ENCODE data around the gene TMPRSS4. TPM values are rescaled to one million over a fixed set of nuclear protein-coding genes. Genes with fewer than 3 reads are reported as not detected.
"Not testable (repeated sequence)": the region's sequence is repeated elsewhere in the genome, so short reads cannot be mapped to it uniquely, and the experiment has no call there.

Gene TMPRSS4
- total RNA-seq, 6 experiments from 2014 or later, result 0.35 to 0.51 TPM; not detected in 4

DNA sequence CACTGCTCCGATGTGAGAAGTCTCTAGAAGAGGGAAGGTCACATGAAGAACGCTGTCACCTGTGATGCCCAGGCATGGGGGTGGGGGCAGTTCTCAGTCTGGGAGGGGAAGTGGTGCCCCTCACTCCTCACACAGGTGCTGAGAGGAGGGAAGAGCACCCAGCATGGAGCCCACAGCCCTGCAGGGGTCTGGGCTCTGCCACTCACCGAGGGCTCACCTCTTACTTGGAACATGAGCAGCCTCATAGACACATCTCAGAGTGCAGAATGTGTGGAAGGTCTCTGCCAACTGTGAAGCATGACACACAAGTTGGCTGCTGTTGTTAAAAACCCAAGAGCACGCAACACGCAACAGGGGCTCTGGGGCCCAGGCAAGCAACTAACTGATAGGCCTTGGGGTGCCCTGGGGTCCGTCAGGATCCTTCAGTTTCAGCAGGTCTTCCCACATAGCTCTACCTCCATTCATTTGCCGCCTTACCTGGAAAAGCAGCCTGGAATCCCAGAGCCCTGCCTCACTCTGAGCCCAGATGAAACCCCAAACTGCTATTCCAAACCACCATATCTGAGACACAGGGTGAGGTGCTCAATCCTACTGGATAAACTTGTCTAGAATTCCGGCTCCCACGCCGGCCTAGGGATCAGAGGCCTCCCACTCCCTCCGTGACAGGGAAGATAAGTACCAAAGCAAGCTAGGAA lies 17.5 kb upstream of the TMPRSS4 start:
- 72% methylated on average over 2 of the region's 11 CpGs for WGBS (ENCODE audit: insufficient coverage, low coverage, low lambda C conversion rate, missing lambda C conversion rate)
- intact Hi-C loops (cut with DNase I), result no loop called here
- Histone ChIP-seq H3K27ac (no peak overlapping the region), H3K9me3 (no peaks in the 10 kb centered on the region), H3K36me3 (no peaks in the 10 kb centered on the region), H3K4me1 (no peaks in the 10 kb centered on the region), H3K27me3 (no peaks in the 10 kb centered on the region), H3K4me3 (no peak overlapping the region)
- TF ChIP-seq, protein P1, sequence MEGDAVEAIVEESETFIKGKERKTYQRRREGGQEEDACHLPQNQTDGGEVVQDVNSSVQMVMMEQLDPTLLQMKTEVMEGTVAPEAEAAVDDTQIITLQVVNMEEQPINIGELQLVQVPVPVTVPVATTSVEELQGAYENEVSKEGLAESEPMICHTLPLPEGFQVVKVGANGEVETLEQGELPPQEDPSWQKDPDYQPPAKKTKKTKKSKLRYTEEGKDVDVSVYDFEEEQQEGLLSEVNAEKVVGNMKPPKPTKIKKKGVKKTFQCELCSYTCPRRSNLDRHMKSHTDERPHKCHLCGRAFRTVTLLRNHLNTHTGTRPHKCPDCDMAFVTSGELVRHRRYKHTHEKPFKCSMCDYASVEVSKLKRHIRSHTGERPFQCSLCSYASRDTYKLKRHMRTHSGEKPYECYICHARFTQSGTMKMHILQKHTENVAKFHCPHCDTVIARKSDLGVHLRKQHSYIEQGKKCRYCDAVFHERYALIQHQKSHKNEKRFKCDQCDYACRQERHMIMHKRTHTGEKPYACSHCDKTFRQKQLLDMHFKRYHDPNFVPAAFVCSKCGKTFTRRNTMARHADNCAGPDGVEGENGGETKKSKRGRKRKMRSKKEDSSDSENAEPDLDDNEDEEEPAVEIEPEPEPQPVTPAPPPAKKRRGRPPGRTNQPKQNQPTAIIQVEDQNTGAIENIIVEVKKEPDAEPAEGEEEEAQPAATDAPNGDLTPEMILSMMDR (IDR thresholded peaks at IDR 0.05), result no peak
- no peak for TF ChIP-seq POLR2A (IDR thresholded peaks at IDR 0.05)
- DNase-seq (no peak), ATAC-seq (peak in 1 of 4 donors; percentile 17)

DNA sequence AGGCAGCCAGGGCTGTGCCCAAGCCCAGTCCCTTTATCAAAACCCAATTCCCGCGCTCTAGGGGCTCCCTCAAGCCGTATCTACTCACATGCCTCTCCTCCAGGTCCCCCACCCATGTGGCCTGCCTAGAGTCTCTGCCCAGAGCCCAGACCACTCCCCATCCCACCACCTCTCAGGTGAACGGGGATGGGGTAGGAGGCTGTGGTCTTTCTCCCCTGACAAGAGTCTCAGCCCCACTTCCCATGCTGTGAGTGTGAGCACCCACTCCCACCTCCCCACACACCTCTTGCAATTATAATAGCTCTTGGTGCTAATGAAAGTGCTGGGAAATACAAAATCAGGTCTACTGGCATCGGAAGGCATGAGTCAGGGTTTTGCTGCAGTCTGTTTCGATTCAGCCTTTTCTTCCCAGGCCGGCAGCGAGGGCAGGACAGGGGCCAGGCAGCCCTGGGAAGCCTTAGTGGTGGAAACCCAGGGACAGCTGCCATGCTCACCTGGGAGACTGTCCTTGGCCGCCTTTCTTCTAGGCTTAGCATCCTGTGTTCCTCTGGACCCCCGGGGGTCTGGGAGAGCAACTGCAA lies 16.7 kb upstream of the TMPRSS4 start:
- no peak for DNase-seq
- Histone ChIP-seq H3K36me3 (no peaks in the 10 kb centered on the region), H3K27me3 (no peaks in the 10 kb centered on the region), H3K9me3 (no peaks in the 10 kb centered on the region), H3K4me3 (no peak overlapping the region), H3K27ac (no peak overlapping the region), H3K4me1 (no peaks in the 10 kb centered on the region)
- peak in 1 of 4 donors; percentile 24 for ATAC-seq
- 88% methylated on average over 6 of the region's 10 CpGs for WGBS (ENCODE audit: insufficient coverage, low coverage, low lambda C conversion rate, missing lambda C conversion rate)
- intact Hi-C loops (cut with DNase I), result no loop called here
- TF ChIP-seq, protein P1 (IDR thresholded peaks at IDR 0.05), result no peak
- no peak for TF ChIP-seq POLR2A (IDR thresholded peaks at IDR 0.05)

DNA sequence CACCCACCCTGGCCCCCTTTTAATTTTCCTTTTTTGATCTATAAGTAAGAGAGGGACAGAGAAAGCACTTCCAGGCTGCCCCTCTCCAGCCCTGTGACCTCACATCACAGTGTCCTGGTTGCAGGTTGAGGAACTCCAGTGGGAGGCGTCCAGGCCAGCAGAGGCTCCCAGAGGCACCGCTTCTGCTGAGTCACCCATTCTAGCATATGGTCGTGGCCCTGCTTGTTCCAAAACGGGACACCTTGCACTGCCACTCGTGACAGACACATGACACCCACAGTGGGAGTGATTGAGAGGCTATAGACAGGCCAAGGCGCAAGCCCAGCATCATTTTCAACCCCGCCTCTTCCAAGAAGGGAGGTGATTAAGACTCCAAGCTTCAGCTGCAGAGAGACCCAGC lies 16.0 kb upstream of the TMPRSS4 start:
- DNase-seq (no peak), ATAC-seq (peak; percentile 28 to 63 (median 31))
- intact Hi-C loops (cut with DNase I), result no loop called here
- Histone ChIP-seq H3K27ac (no peak overlapping the region), H3K4me1 (no peaks in the 10 kb centered on the region), H3K27me3 (no peaks in the 10 kb centered on the region), H3K4me3 (no peak overlapping the region), H3K36me3 (no peaks in the 10 kb centered on the region), H3K9me3 (no peaks in the 10 kb centered on the region)
- no CpG with 5 or more reads among the region's 7 CpGs for WGBS (ENCODE audit: insufficient coverage, low coverage, low lambda C conversion rate, missing lambda C conversion rate)
- no peak for TF ChIP-seq POLR2A (IDR thresholded peaks at IDR 0.05)
- TF ChIP-seq, protein P1 (IDR thresholded peaks at IDR 0.05), result no peak

DNA sequence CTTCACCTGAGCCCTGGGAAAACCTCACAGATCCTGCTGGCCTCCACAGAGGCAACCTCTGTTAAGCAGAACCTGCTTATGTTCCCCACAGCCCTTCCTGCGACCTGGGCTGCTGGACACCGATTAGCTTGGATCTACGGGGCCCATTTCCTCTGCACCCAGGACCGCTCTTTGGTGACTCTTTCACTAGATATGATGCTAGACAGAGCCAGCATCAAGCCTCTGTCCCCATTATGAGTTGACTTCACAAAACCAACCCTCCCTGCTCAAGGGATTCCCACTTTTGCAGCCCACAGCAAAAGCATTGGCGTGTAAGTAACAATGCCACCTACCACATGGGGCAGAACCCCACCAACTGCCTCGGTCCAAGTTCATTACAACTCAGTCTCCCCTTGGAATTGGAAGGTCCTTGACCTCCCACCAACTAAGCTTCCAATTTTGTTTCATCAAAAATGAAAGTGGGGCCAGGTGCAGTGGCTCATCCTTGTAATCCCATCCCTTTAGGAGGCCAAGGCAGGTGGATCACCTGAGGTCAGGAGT lies 15.2 kb upstream of the TMPRSS4 start:
- H3K4me3 ChIP-seq, result no peak overlapping the region
- DNase-seq (no peak), ATAC-seq (no peak)
- H3K4me1 ChIP-seq, result no peaks in the 10 kb centered on the region
- no peaks in the 10 kb centered on the region for H3K27me3 ChIP-seq
- H3K9me3 ChIP-seq, result no peaks in the 10 kb centered on the region
- 100% methylated on average over 1 of the region's 6 CpGs for WGBS (ENCODE audit: insufficient coverage, low coverage, low lambda C conversion rate, missing lambda C conversion rate)
- intact Hi-C loops (cut with DNase I), result no loop called here
- H3K36me3 ChIP-seq, result no peaks in the 10 kb centered on the region
- TF ChIP-seq, protein P1 (IDR thresholded peaks at IDR 0.05), result no peak
- TF ChIP-seq POLR2A (IDR thresholded peaks at IDR 0.05), result no peak
- H3K27ac ChIP-seq, result no peak overlapping the region

DNA sequence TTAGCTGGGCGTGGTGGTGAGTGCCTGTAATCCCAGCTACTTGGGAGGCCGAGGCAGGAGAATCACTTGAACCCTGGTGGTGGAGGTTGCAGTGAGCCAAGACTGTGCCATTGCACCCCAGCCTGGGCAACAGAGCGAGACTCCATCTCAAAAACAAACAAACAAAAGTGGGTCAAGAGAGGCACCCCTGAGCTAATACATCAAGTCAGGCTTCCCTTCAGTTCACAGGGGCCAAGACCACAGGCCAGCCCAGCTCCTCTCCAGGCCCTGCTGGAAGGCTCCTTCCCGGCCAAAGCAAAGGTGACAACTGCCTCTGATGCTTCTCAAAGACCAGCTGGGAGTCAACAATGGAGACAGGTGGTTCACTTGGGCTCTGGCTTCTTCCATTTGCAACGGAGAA lies 14.7 kb upstream of the TMPRSS4 start:
- DNase-seq; H3K9me3 ChIP-seq; H3K4me1 ChIP-seq; ATAC-seq; H3K27me3 ChIP-seq; H3K4me3 ChIP-seq; H3K36me3 ChIP-seq; intact Hi-C loops (cut with DNase I); H3K27ac ChIP-seq: not testable (repeated sequence)
- 82% methylated on average over 3 of the region's 5 CpGs for WGBS (ENCODE audit: insufficient coverage, low coverage, low lambda C conversion rate, missing lambda C conversion rate)

DNA sequence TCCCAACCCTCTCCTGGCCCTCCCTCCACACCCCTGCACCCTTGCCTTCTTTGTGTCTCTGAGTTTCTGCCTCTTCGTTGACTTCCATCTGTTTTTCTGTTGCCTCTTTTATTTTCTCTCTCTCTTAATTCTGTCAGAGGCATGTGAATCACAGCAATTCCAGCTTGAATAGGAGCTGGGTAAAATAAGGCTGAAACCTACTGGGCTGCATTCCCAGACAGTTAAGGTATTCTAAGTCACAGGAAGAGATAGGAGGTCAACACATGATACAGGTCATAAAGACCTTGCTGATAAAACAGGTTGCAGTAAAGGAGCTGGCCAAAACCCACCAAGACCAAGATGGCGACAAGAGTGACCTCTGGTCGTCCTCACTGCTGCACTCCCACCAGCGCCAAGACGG lies 14.2 kb upstream of the TMPRSS4 start:
- DNase-seq; intact Hi-C loops (cut with DNase I): not testable (repeated sequence)
- 72% methylated on average over 4 of the region's 5 CpGs for WGBS (ENCODE audit: insufficient coverage, low coverage, low lambda C conversion rate, missing lambda C conversion rate)

More for the DNA sequence above, 14.2 kb upstream of the TMPRSS4 start:
- ATAC-seq, H3K27me3 ChIP-seq, H3K4me1 ChIP-seq, H3K27ac ChIP-seq, H3K36me3 ChIP-seq, H3K9me3 ChIP-seq, H3K4me3 ChIP-seq: not testable (repeated sequence)

Data from right lobe of liver (tissue), 6 donors.